Endodermal cell (in vitro differentiated cells): ENCODE results near the gene PRDM16. TPM values are rescaled to one million over a fixed set of nuclear protein-coding genes. Genes with fewer than 3 reads are reported as not detected.

Source experiments
- DNase-seq: peaks from one replicate; pipeline ENCODE4 v3.0.0-alpha.2; 2017
- H3K27ac ChIP-seq: 2 replicates; pipeline ENCODE4 v1.5.1; 2013; ENCODE audit warnings: mild to moderate bottlenecking, low read depth, low read length, moderate library complexity
- H3K27me3 ChIP-seq: 2 replicates; pipeline ENCODE4 v1.6.1; 2013; ENCODE audit warnings: mild to moderate bottlenecking, low read length, moderate library complexity; ENCODE audit not compliant: insufficient read depth, control insufficient read depth, poor library complexity, severe bottlenecking
- H3K36me3 ChIP-seq: 2 replicates; pipeline ENCODE4 v1.7.0; 2013; ENCODE audit warnings: mild to moderate bottlenecking, low read length, moderate library complexity; ENCODE audit not compliant: control insufficient read depth, insufficient read depth
- H3K4me1 ChIP-seq: one replicate; pipeline ENCODE4 v1.7.0; 2013; ENCODE audit warnings: low read length; ENCODE audit not compliant: control insufficient read depth, insufficient read depth
- H3K4me3 ChIP-seq: 2 replicates; pipeline ENCODE4 v1.5.1; 2013; ENCODE audit warnings: mild to moderate bottlenecking, low read length, moderate library complexity
- H3K9ac ChIP-seq: 2 replicates; pipeline ENCODE4 v1.6.1; 2013; ENCODE audit warnings: mild to moderate bottlenecking, low read length, moderate library complexity; ENCODE audit not compliant: poor library complexity, severe bottlenecking; ENCODE audit errors: extremely low read depth
- H3K9me3 ChIP-seq: 2 replicates; pipeline ENCODE4 v1.6.1; 2013; ENCODE audit warnings: mild to moderate bottlenecking, low read length, moderate library complexity; ENCODE audit not compliant: control insufficient read depth
- H3K27ac Mint-ChIP-seq: 2 replicates; pipeline ENCODE4 v1.8.0; 2020; ENCODE audit warnings: mixed read lengths
- H3K27me3 Mint-ChIP-seq: 2 replicates; pipeline ENCODE4 v1.8.0; 2021; ENCODE audit warnings: mild to moderate bottlenecking, mixed read lengths; ENCODE audit not compliant: insufficient read depth
- H3K36me3 Mint-ChIP-seq: 2 replicates; pipeline ENCODE4 v1.8.0; 2020; ENCODE audit warnings: low read depth, mixed read lengths
- H3K4me1 Mint-ChIP-seq: 2 replicates; pipeline ENCODE4 v1.8.0; 2020; ENCODE audit warnings: mixed read lengths
- H3K4me3 Mint-ChIP-seq: 2 replicates; pipeline ENCODE4 v1.8.0; 2020; ENCODE audit warnings: mild to moderate bottlenecking, moderate library complexity, mixed read lengths
- H3K9me3 Mint-ChIP-seq: 2 replicates; pipeline ENCODE4 v1.8.0; 2020; ENCODE audit warnings: mild to moderate bottlenecking, mixed read lengths
- CTCF ChIP-seq: fragments of 200-600 bp; sonication (generic); conservative IDR thresholded peaks from 2 replicates; pipeline ENCODE4 v1.5.0; 2021; ENCODE audit warnings: antibody characterized with exemption, mild to moderate bottlenecking
- WGBS, 2 experiments: methylation state at CpG; one replicate each; pipeline versions ENCODE4 v1.1.5 to v1.1.7; 2013; ENCODE audit warnings: missing lambda C conversion rate in 2 of 2, mixed read lengths in 1 of 2; ENCODE audit not compliant: insufficient coverage in 1 of 2, insufficient read length in 1 of 2; 5-methylcytosine and 5-hydroxymethylcytosine counted together
- total RNA-seq, 2 donors: library from RNA; stranded (reverse); fragmentation: NEBNext Ultra II Directional in 1 of 2; extraction: Animal tissue kit (Norgen Biotek cat#: 25700) in 1 of 2; gene quantifications; 2 replicates in 1 of 2; 3 replicates in 1 of 2; pipeline ENCODE4 v1.2.1, GENCODE V29; 2021

Gene PRDM16
- total RNA-seq, 2 donors from 2014 or later: 2.1 to 4.0 TPM

DNA sequence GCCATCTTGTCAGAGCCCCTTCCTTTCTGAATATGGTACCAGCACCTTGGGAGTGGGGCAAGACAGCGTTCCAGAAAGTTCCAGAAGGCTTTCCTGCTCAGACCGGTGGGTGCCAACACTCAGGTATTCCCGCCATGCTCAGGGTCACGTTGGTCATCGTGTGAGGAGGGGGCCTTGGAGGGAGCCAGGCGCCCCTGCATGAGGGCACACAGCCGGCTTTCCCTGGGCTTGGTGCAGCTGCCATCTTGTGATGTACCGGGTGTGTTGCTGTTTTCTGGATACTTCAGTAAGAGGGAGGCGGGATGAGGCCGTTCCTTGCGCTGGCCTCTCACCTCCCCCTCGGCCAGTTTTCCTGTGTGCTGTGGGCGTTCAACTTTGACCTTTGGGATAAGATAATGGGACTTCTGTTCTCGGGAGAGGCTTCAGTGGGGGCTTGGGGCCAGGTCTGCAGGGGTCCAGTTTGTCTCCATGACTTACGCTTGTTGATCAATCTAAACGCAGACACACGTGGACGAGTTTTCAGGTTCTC lies 69.7 kb downstream of the PRDM16 start:
- Histone ChIP-seq H3K4me1 (peaks cover 23% of the 10 kb centered on the region), H3K27me3 (no peaks in the 10 kb centered on the region), H3K9me3 (no peaks in the 10 kb centered on the region), H3K4me3 (no peak overlapping the region), H3K9ac (no peak overlapping the region), H3K27ac (no peak overlapping the region), H3K36me3 (no peaks in the 10 kb centered on the region)
- WGBS, 2 experiments: 90 to 91% methylated on average over 12 to 18 of the region's 18 CpGs
- no peaks in the 10 kb centered on the region for H3K9me3 Mint-ChIP-seq
- H3K4me3 Mint-ChIP-seq: no peak overlapping the region
- H3K27ac Mint-ChIP-seq: peak overlapping the region; percentile 35
- H3K27me3 Mint-ChIP-seq: no peaks in the 10 kb centered on the region
- no peak for DNase-seq
- peaks cover 9% of the 10 kb centered on the region for H3K4me1 Mint-ChIP-seq
- no peaks in the 10 kb centered on the region for H3K36me3 Mint-ChIP-seq
- TF ChIP-seq CTCF: no peak

GRCh38 chr1:3139451-3139852 lies 70.4 kb downstream of the PRDM16 start:
- Mint-ChIP-seq H3K27ac (no peak overlapping the region), H3K4me3 (no peak overlapping the region), H3K27me3 (no peaks in the 10 kb centered on the region), H3K4me1 (peaks cover 8% of the 10 kb centered on the region), H3K36me3 (no peaks in the 10 kb centered on the region), H3K9me3 (no peaks in the 10 kb centered on the region)
- H3K27me3 ChIP-seq: no peaks in the 10 kb centered on the region
- no peak overlapping the region for H3K4me3 ChIP-seq
- H3K4me1 ChIP-seq: peaks cover 23% of the 10 kb centered on the region
- no peaks in the 10 kb centered on the region for H3K36me3 ChIP-seq
- DNase-seq: no peak
- no peak overlapping the region for H3K9ac ChIP-seq
- H3K27ac ChIP-seq: peak overlapping the region; percentile 30
- 83 to 86% methylated on average over 12 to 16 of the region's 16 CpGs for WGBS, 2 experiments
- no peak for TF ChIP-seq CTCF
- H3K9me3 ChIP-seq: no peaks in the 10 kb centered on the region

DNA sequence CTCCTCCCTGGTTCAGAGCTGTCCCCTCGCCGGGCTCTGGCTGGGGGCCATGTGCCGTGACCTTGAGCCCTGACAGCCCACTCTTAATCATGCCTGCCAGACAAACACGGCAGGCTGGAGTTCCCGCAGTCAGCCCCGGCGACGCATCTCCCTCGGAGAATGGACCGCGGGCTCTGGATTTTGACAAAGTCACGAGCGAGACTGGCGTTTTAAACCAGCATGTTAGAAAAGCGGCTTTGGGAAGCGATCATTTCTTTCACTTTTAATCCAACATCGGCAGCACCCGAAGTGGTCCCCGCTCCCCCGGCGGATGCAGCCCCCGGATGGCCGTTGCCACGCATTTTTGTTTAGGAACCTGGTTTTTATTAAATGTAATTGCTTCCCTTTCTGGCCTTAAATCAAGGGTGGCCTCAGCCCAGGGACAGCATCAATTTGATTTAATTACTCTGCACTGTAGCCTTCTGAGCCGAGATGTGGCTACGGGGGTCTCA lies 70.9 kb downstream of the PRDM16 start:
- H3K27me3 ChIP-seq: no peaks in the 10 kb centered on the region
- no peaks in the 10 kb centered on the region for H3K9me3 ChIP-seq
- no peaks in the 10 kb centered on the region for H3K36me3 ChIP-seq
- no peak overlapping the region for H3K4me3 ChIP-seq
- no peaks in the 10 kb centered on the region for H3K27me3 Mint-ChIP-seq
- H3K4me1 Mint-ChIP-seq: peaks cover 8% of the 10 kb centered on the region
- H3K27ac Mint-ChIP-seq: no peak overlapping the region
- H3K9me3 Mint-ChIP-seq: no peaks in the 10 kb centered on the region
- no peak for DNase-seq
- peak overlapping the region; percentile 30 for H3K27ac ChIP-seq
- no peak overlapping the region for H3K9ac ChIP-seq
- 82 to 93% methylated on average over 18 to 26 of the region's 26 CpGs for WGBS, 2 experiments
- H3K4me3 Mint-ChIP-seq: no peak overlapping the region
- no peaks in the 10 kb centered on the region for H3K36me3 Mint-ChIP-seq
- TF ChIP-seq CTCF: no peak
- peaks cover 19% of the 10 kb centered on the region for H3K4me1 ChIP-seq
